Measurements from ENCODE around the gene NR2E1.

- TF ChIP-seq CTCF (IDR thresholded peaks at IDR 0.05; ENCODE audit: insufficient read depth, low read depth, low read length), result no peak
- TF ChIP-seq EZH2 (IDR thresholded peaks at IDR 0.05; ENCODE audit: insufficient read depth, low read length), result no peak
These were observed 2.6 kb upstream of the NR2E1 start for GRCh38 chr6:108163267-108163643.
